HepG2 (cell line): Measurements from ENCODE around the gene PRRT1B. TPM values are rescaled to one million over a fixed set of nuclear protein-coding genes. Genes with fewer than 3 reads are reported as not detected.

Experiments
- ATAC-seq: fragments of 200-7000 bp; cut with Tn5 transposase; 3 replicates; pipeline ENCODE4 v1.9.1; 2020; ENCODE audit warnings: mild to moderate bottlenecking, moderate library complexity
- BruUV-seq: library from RNA; stranded (reverse); fragments of 400-500 nt; replicated peaks from 2 replicates; lab custom pipeline; 2021; lab: Mats Ljungman, UMichigan
- CTCF ChIA-PET: fragments of 300-600 bp; formaldehyde crosslinking; extraction: SDS; loops from one replicate; lab custom pipeline; 2021; ENCODE audit warnings: low total read pairs, inconsistent platforms, low intra/inter-chr PET ratio; lab: Yijun Ruan, JAX
- POLR2A ChIA-PET: fragments of 350-600 bp; sonication (Branson Sonifier 250); formaldehyde crosslinking; loops from one replicate; lab custom pipeline; 2020; ENCODE audit warnings: antibody characterized with exemption, inconsistent platforms; lab: Yijun Ruan, JAX
- DNase-seq: peaks from one replicate; pipeline ENCODE4 v3.0.0-alpha.2; 2015; ENCODE audit warnings: low spot score
- FAIRE-seq: peaks from 3 replicates; lab custom pipeline; 2011; peaks lifted over from hg19 to GRCh38; lab: Jason Lieb, UNC
- H2AFZ ChIP-seq: one replicate; pipeline ENCODE4 v1.6.1; 2011; ENCODE audit warnings: low read length, inconsistent platforms
- H3K27ac ChIP-seq: fragments of 300-600 bp; 3 replicates; pipeline ENCODE4 v1.8.0; 2011; ENCODE audit warnings: mixed run types, mild to moderate bottlenecking, mixed read lengths, low read length, inconsistent platforms; ENCODE audit not compliant: insufficient read depth; ENCODE audit errors: extremely low read length
- H3K27me3 ChIP-seq, 2 experiments: fragments of 200-600 bp in 1 of 2; 2 replicates in 1 of 2; 3 replicates in 1 of 2; pipeline versions ENCODE4 v1.6.0 to v1.8.0; 2011; ENCODE audit warnings: low read length in 2 of 2, mild to moderate bottlenecking in 2 of 2, moderate library complexity in 2 of 2, inconsistent platforms in 1 of 2; ENCODE audit not compliant: insufficient read depth in 2 of 2, control insufficient read depth in 1 of 2
- H3K36me3 ChIP-seq, 2 experiments: fragments of 200-600 bp in 1 of 2; replicated peaks in 1 of 2; 2 replicates in 1 of 2; 3 replicates in 1 of 2; pipeline versions ENCODE4 v1.5.1 to v1.8.0; 2011; ENCODE audit warnings: low read length in 2 of 2, inconsistent platforms in 1 of 2; ENCODE audit not compliant: insufficient read depth in 2 of 2, control insufficient read depth in 1 of 2
- H3K4me1 ChIP-seq: 2 replicates; pipeline ENCODE4 v1.5.1; 2012; ENCODE audit warnings: low read length, inconsistent platforms; ENCODE audit not compliant: insufficient read depth
- H3K4me2 ChIP-seq: 2 replicates; pipeline ENCODE4 v1.6.0; 2011; ENCODE audit warnings: low read depth, low read length, inconsistent platforms
- H3K4me3 ChIP-seq, 3 experiments: fragments of 200-600 bp in 1 of 3; sonication (generic), shearing (Covaris generic) in 1 of 3; replicated peaks in 1 of 3; 2 replicates each; pipeline ENCODE4 v1.5.1; 2011 to 2016; ENCODE audit warnings: low read length in 3 of 3, inconsistent platforms in 2 of 3, low read depth in 2 of 3, mild to moderate bottlenecking in 2 of 3, control low read depth in 1 of 3, mixed read lengths in 1 of 3; ENCODE audit not compliant: insufficient read depth in 1 of 3
- H3K79me2 ChIP-seq: one replicate; pipeline ENCODE4 v1.6.1; 2011; ENCODE audit warnings: low read length, inconsistent platforms; ENCODE audit not compliant: insufficient read depth
- H3K9ac ChIP-seq: 2 replicates; pipeline ENCODE4 v1.6.0; 2011; ENCODE audit warnings: mild to moderate bottlenecking, low read depth, low read length, inconsistent platforms; ENCODE audit not compliant: insufficient read depth
- H3K9me3 ChIP-seq: 2 replicates; pipeline ENCODE4 v1.5.1; 2012; ENCODE audit warnings: mild to moderate bottlenecking, low read length
- H4K20me1 ChIP-seq: 2 replicates; pipeline ENCODE4 v1.6.0; 2011; ENCODE audit warnings: inconsistent platforms, mild to moderate bottlenecking, low read length, moderate library complexity; ENCODE audit not compliant: insufficient read depth
- GTF3A ChIP-seq: sonication (generic); formaldehyde crosslinking; conservative IDR thresholded peaks from 2 replicates; pipeline ENCODE4 v1.4.0; 2020; ENCODE audit warnings: mild to moderate bottlenecking, missing genetic modification reagents
- TEAD2 ChIP-seq: sonication (generic); formaldehyde crosslinking; IDR thresholded peaks from 2 replicates; pipeline ENCODE4 v1.9.0; 2021; ENCODE audit warnings: missing genetic modification reagents
- ZFP90 ChIP-seq: sonication (generic); formaldehyde crosslinking; IDR thresholded peaks from 2 replicates; pipeline ENCODE4 v1.8.0; 2022; ENCODE audit warnings: missing genetic modification reagents, mild to moderate bottlenecking, inconsistent platforms, borderline replicate concordance
- ZNF570 ChIP-seq: sonication (generic); formaldehyde crosslinking; IDR thresholded peaks from 2 replicates; pipeline ENCODE4 v1.4.0; 2020; ENCODE audit warnings: mild to moderate bottlenecking, missing genetic modification reagents, borderline replicate concordance
- ZNF660 ChIP-seq: sonication (generic); formaldehyde crosslinking; IDR thresholded peaks from 2 replicates; pipeline ENCODE4 v1.5.1; 2020; ENCODE audit warnings: mild to moderate bottlenecking, low read depth, missing genetic modification reagents, borderline replicate concordance
- ZNF672 ChIP-seq: sonication (generic); formaldehyde crosslinking; IDR thresholded peaks from 2 replicates; pipeline ENCODE4 v1.8.1; 2022; ENCODE audit warnings: missing genetic modification reagents
- ZNF709 ChIP-seq: sonication (generic); formaldehyde crosslinking; IDR thresholded peaks from 2 replicates; pipeline ENCODE4 v1.5.0; 2020; ENCODE audit warnings: mild to moderate bottlenecking, missing genetic modification reagents
- ZNF724P ChIP-seq: sonication (generic); formaldehyde crosslinking; IDR thresholded peaks from 2 replicates; pipeline ENCODE4 v1.8.0; 2022; ENCODE audit warnings: missing genetic modification reagents, borderline replicate concordance
- WGBS: methylation state at CpG from one replicate; pipeline ENCODE4 v1.1.6; 2017; ENCODE audit warnings: low lambda C conversion rate; 5-methylcytosine and 5-hydroxymethylcytosine counted together
- in situ Hi-C: cut with HindIII; loops from 2 replicates; pipeline ENCODE4 v1.10.0; 2017; ENCODE audit warnings: low pct_unique_long_range_greater_than_20kb; ENCODE audit not compliant: extremely low pct_ligation_motif_present
- intact Hi-C: fragments of 100-400 bp; cut with micrococcal nuclease; formaldehyde crosslinking; loops from one replicate; pipeline ENCODE4 v1.10.0; 2022; ENCODE audit not compliant: unreplicated experiment
- polyA plus RNA-seq, 8 experiments: library from polyadenylated mRNA; depleted of rRNA in 3 of 8; stranded (reverse) in 7 of 8; unstranded in 1 of 8; fragments of >200 nt; fragmentation: Illumina TruSeq in 4 of 8; extraction: Trizol in 4 of 8; gene quantifications; 2 replicates each; pipeline versions ENCODE4 v1.2.1 to v1.2.3, GENCODE V29; 2011 to 2016; ENCODE audit warnings: low read depth in 4 of 8, missing spikeins in 1 of 8, mixed read lengths in 1 of 8; ENCODE audit not compliant: insufficient read depth in 1 of 8
- total RNA-seq, 5 experiments: library from RNA; depleted of rRNA; stranded (reverse); fragments of >200 nt; fragmentation: Illumina TruSeq; extraction: Trizol; gene quantifications; 2 replicates each; pipeline ENCODE4 v1.2.3, GENCODE V29; 2016; ENCODE audit warnings: low read depth in 1 of 5
- TF ChIP-seq, protein P1 (sequence below): sonication (generic); formaldehyde crosslinking; IDR thresholded peaks from 2 replicates; pipeline ENCODE4 v1.4.0; 2020; ENCODE audit warnings: missing genetic modification reagents
- TF ChIP-seq, protein P2 (sequence below): IDR thresholded peaks from 2 replicates; pipeline ENCODE4 v1.6.1; 2016; ENCODE audit warnings: missing genetic modification reagents, missing compliant biosample characterization

PRRT1B gene
- total and polyA plus RNA-seq, 2 of the 13 experiments (the other 11 are each of a cell fraction or from before 2014, with no cell fraction given), result not detected

DNA sequence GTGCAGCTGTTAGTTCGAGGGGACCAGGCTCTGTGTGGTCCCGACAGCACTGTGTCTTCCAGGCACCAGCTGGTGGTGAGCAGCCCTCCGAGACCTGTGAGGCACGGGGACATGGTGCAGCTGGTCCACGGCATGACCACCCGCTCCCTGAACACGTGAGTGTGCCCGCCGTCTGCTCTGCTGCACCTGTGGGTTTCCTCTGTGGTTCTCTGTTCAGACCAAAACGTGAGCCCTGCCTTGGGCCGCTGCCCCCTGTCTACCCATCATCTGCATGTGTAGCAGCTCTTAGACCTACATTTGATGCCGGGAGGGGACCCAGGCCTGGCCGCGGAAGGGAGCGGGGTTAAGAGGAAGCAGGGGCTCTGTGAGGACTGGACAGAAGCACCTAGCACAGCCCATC, 32.1 kb upstream of the PRRT1B start:
- CTCF ChIA-PET, result no interaction called here
- BruUV-seq, result no TSS peak
- in situ Hi-C loops, result no loop called here

More for the DNA sequence above, 32.1 kb upstream of the PRRT1B start:
- intact Hi-C loops, result no loop called here
- DNase-seq (no peak), FAIRE-seq (no peak), ATAC-seq (no peak)
- Histone ChIP-seq H3K36me3 (peaks cover 21 to 57% of the 10 kb centered on the region in 2 experiments), H3K4me3 (no peak overlapping the region), H3K79me2 (no peaks in the 10 kb centered on the region), H4K20me1 (no peaks in the 10 kb centered on the region), H3K27ac (no peak overlapping the region), H3K4me2 (no peak overlapping the region), H3K9me3 (no peaks in the 10 kb centered on the region), H3K27me3 (no peaks in the 10 kb centered on the region), H3K4me1 (peaks cover 7% of the 10 kb centered on the region), H3K9ac (no peak overlapping the region), H2AFZ (no peak overlapping the region)
- WGBS, result 100% methylated on average over 9 of the region's 15 CpGs
- no peak for TF ChIP-seq ZNF709
- TF ChIP-seq, protein P1, sequence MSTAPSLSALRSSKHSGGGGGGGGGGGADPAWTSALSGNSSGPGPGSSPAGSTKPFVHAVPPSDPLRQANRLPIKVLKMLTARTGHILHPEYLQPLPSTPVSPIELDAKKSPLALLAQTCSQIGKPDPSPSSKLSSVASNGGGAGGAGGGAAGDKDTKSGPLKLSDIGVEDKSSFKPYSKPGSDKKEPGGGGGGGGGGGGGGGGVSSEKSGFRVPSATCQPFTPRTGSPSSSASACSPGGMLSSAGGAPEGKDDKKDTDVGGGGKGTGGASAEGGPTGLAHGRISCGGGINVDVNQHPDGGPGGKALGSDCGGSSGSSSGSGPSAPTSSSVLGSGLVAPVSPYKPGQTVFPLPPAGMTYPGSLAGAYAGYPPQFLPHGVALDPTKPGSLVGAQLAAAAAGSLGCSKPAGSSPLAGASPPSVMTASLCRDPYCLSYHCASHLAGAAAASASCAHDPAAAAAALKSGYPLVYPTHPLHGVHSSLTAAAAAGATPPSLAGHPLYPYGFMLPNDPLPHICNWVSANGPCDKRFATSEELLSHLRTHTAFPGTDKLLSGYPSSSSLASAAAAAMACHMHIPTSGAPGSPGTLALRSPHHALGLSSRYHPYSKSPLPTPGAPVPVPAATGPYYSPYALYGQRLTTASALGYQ, result no peak
- no peak for TF ChIP-seq ZNF660
- TF ChIP-seq ZNF672 (CRISPR knock-in tag), result no peak
- no peak for TF ChIP-seq GTF3A (CRISPR knock-in tag)
- TF ChIP-seq, protein P2, sequence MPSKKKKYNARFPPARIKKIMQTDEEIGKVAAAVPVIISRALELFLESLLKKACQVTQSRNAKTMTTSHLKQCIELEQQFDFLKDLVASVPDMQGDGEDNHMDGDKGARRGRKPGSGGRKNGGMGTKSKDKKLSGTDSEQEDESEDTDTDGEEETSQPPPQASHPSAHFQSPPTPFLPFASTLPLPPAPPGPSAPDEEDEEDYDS (CRISPR knock-in tag), result no peak
- TF ChIP-seq TEAD2 (CRISPR knock-in tag), result no peak
- TF ChIP-seq ZNF570 (CRISPR knock-in tag), result no peak
- TF ChIP-seq ZFP90 (CRISPR knock-in tag), result no peak
- TF ChIP-seq ZNF724P (CRISPR knock-in tag), result no peak
- POLR2A ChIA-PET, result no interaction called here
